NT2/D1 (cell line): ENCODE results near the gene SLC16A10.

Experiments used
- SUZ12 ChIP-seq: IDR thresholded peaks from 2 replicates; pipeline ENCODE4 v1.6.1; 2011; ENCODE audit not compliant: insufficient read length, insufficient read depth; ENCODE audit errors: extremely low read depth
- YY1 ChIP-seq: IDR thresholded peaks from 2 replicates; pipeline ENCODE4 v1.6.1; 2011; ENCODE audit not compliant: insufficient read length, insufficient read depth
- ZNF274 ChIP-seq: IDR thresholded peaks from 2 replicates; pipeline ENCODE4 v1.6.1; 2011; ENCODE audit warnings: mild to moderate bottlenecking, low read depth, low read length

DNA sequence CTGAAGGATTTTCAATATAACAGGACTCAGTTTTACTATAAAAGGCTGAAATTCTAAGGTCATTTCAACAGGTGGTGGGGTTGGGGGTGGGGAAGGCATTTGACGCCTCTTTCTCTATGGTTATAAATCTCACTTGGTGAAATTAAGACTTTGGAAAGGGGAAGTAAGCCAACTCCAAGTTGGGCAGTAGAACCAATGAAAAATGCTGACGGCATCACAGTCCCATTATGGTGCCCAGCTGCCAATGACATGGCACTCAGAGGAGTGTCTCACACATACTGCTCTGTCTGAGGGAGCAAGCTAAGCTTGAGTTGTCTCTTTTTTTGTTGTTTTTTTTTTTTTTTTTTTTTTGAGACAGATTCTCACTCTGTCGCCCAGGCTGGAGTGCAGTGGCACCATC is 4.7 kb downstream of the SLC16A10 start:
- TF ChIP-seq YY1 = no peak
- no peak for TF ChIP-seq ZNF274
- TF ChIP-seq SUZ12 = no peak
